ENCODE measurements around the gene SRC. TPM values are rescaled to one million over a fixed set of nuclear protein-coding genes. Genes with fewer than 3 reads are reported as not detected.
A peak's percentile ranks its signal among the peaks of the same experiment; 100 is the strongest.

SRC gene
- polyA plus RNA-seq, 1 donor (not counting 4 experiments of a cell fraction or from before 2014, with no cell fraction given), result 22.8 TPM

DNA sequence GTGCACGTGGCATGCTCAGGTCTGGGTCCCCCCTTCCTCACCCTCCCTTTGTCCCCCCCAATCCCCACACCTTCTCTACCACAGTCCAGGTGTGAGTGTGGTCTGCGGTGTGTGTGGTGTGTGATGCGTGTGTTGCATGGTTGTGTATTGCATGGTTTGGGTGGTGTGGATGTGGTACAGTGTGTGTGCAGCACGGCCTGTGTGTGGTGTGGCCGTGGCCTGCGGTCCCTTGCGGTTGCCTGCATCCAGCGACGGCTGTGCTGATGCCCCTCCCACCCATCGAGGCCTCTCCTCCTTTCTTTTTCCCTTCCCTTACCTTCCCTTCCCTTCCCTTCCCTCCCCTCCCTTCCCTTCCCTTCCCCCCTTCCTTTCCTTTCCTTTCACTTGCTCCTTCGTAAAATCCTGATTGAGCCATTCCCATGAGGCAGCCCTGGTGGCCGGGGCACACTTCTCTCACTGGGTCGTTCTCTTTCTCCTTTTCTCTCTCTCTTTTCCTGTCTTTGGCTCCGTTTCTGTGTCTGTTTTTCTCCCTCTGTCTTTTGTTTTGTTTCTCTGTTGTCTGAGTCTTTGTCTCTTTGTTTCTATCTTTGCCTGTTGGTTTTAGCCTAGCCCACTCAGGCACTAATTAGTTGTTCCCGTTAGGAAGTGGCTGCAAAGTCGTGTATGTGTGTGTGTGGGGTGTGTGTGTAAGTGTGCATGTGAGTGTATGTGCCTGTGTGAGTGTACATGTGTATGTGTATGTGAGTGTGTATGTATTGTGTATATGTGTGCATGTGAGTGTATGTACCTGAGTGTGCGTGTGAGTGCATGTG lies 65.7 kb downstream of the SRC start:
- H3K9me3 ChIP-seq (ENCODE audit: control insufficient read depth, low read depth, low read length), result no peaks in the 10 kb centered on the region
- H3K4me3 ChIP-seq (ENCODE audit: control insufficient read depth in 2 of 3, extremely low read depth in 1 of 3, insufficient read depth in 2 of 3, low read depth in 1 of 3, low read length in 3 of 3), result no peak overlapping the region
- dilution Hi-C loops (cut with MboI; ENCODE audit: extremely low pct_ligation_motif_present, low sequenced_read_pairs), result no loop called here
- peaks cover 81% of the 10 kb centered on the region for H3K27me3 ChIP-seq (ENCODE audit: control insufficient read depth, extremely low read depth, insufficient read depth, low read length)
- H3K27ac ChIP-seq (ENCODE audit: control insufficient read depth, insufficient read depth, low read length), result no peak overlapping the region
- TF ChIP-seq EZH2 (IDR thresholded peaks at IDR 0.05; ENCODE audit: low read length), result no peak
- TF ChIP-seq, protein P1, sequence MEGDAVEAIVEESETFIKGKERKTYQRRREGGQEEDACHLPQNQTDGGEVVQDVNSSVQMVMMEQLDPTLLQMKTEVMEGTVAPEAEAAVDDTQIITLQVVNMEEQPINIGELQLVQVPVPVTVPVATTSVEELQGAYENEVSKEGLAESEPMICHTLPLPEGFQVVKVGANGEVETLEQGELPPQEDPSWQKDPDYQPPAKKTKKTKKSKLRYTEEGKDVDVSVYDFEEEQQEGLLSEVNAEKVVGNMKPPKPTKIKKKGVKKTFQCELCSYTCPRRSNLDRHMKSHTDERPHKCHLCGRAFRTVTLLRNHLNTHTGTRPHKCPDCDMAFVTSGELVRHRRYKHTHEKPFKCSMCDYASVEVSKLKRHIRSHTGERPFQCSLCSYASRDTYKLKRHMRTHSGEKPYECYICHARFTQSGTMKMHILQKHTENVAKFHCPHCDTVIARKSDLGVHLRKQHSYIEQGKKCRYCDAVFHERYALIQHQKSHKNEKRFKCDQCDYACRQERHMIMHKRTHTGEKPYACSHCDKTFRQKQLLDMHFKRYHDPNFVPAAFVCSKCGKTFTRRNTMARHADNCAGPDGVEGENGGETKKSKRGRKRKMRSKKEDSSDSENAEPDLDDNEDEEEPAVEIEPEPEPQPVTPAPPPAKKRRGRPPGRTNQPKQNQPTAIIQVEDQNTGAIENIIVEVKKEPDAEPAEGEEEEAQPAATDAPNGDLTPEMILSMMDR (optimal IDR thresholded peaks at IDR 0.05 in 1 of 3, IDR thresholded peaks at IDR 0.05 in 1 of 3, conservative IDR thresholded peaks at IDR 0.05 in 1 of 3; ENCODE audit: extremely low read depth in 1 of 3, insufficient read depth in 2 of 3, low read length in 3 of 3), result no peak
- peaks cover 5% of the 10 kb centered on the region for H4K20me1 ChIP-seq (ENCODE audit: control insufficient read depth, extremely low read depth, insufficient read depth, low read length)
- no peak overlapping the region for H3K4me2 ChIP-seq (ENCODE audit: control insufficient read depth, extremely low read depth, insufficient read depth, low read depth, low read length)
- H2AFZ ChIP-seq (ENCODE audit: control insufficient read depth, low read length), result no peak overlapping the region
- DNase-seq (ENCODE audit: low read depth, low spot score), result no peak
- peaks cover 13% of the 10 kb centered on the region for H3K4me1 ChIP-seq (ENCODE audit: control insufficient read depth, extremely low read depth, insufficient read depth, low read length)
- no peak overlapping the region for H3K9ac ChIP-seq (ENCODE audit: control insufficient read depth, extremely low read depth, insufficient read depth, low read length)
- FAIRE-seq, result no peak
- H3K79me2 ChIP-seq (ENCODE audit: control insufficient read depth, insufficient read depth, low read length), result no peaks in the 10 kb centered on the region
- H3K9me1 ChIP-seq (ENCODE audit: control insufficient read depth, extremely low read depth, insufficient read depth, low read length), result no peaks in the 10 kb centered on the region
- no peaks in the 10 kb centered on the region for H3K36me3 ChIP-seq (ENCODE audit: control insufficient read depth in 2 of 2, extremely low read depth in 1 of 2, insufficient read depth in 2 of 2, low read length in 2 of 2)

DNA sequence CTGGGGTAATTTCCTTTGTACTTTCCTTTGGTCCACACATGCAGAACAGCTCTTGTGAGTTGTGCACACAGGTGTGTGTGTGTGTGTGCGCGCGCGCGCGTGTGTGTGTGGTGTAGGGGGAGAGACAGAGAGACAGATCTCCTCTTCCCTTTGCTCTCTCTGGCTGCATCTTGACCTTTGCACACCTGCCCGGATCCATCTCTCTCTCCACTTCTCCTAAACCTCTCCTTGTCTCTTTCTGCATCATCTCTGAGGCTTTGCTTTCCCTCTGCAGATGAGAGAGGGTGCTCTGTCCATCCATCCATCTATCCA lies 67.0 kb downstream of the SRC start:
- Histone ChIP-seq H3K79me2 (ENCODE audit: control insufficient read depth, insufficient read depth, low read length) (no peaks in the 10 kb centered on the region), H4K20me1 (ENCODE audit: control insufficient read depth, extremely low read depth, insufficient read depth, low read length) (peaks cover 5% of the 10 kb centered on the region), H3K27ac (ENCODE audit: control insufficient read depth, insufficient read depth, low read length) (no peak overlapping the region), H3K4me1 (ENCODE audit: control insufficient read depth, extremely low read depth, insufficient read depth, low read length) (peaks cover under 1% of the 10 kb centered on the region), H2AFZ (ENCODE audit: control insufficient read depth, low read length) (no peak overlapping the region), H3K4me2 (ENCODE audit: control insufficient read depth, extremely low read depth, insufficient read depth, low read depth, low read length) (no peak overlapping the region), H3K27me3 (ENCODE audit: control insufficient read depth, extremely low read depth, insufficient read depth, low read length) (peaks cover 85% of the 10 kb centered on the region), H3K9me1 (ENCODE audit: control insufficient read depth, extremely low read depth, insufficient read depth, low read length) (no peaks in the 10 kb centered on the region), H3K4me3 (ENCODE audit: control insufficient read depth in 2 of 3, extremely low read depth in 1 of 3, insufficient read depth in 2 of 3, low read depth in 1 of 3, low read length in 3 of 3) (no peak overlapping the region), H3K9me3 (ENCODE audit: control insufficient read depth, low read depth, low read length) (no peaks in the 10 kb centered on the region), H3K9ac (ENCODE audit: control insufficient read depth, extremely low read depth, insufficient read depth, low read length) (no peak overlapping the region), H3K36me3 (ENCODE audit: control insufficient read depth in 2 of 2, extremely low read depth in 1 of 2, insufficient read depth in 2 of 2, low read length in 2 of 2) (no peaks in the 10 kb centered on the region)
- DNase-seq (ENCODE audit: low read depth, low spot score) (no peak), FAIRE-seq (no peak)
- peak; percentile 13 for TF ChIP-seq EZH2 (IDR thresholded peaks at IDR 0.05; ENCODE audit: low read length)
- TF ChIP-seq, protein P1 (optimal IDR thresholded peaks at IDR 0.05 in 1 of 3, IDR thresholded peaks at IDR 0.05 in 1 of 3, conservative IDR thresholded peaks at IDR 0.05 in 1 of 3; ENCODE audit: extremely low read depth in 1 of 3, insufficient read depth in 2 of 3, low read length in 3 of 3), result no peak
- dilution Hi-C loops (cut with MboI; ENCODE audit: extremely low pct_ligation_motif_present, low sequenced_read_pairs), result no loop called here
